ENCODE results near the gene SRPK3.

DNA sequence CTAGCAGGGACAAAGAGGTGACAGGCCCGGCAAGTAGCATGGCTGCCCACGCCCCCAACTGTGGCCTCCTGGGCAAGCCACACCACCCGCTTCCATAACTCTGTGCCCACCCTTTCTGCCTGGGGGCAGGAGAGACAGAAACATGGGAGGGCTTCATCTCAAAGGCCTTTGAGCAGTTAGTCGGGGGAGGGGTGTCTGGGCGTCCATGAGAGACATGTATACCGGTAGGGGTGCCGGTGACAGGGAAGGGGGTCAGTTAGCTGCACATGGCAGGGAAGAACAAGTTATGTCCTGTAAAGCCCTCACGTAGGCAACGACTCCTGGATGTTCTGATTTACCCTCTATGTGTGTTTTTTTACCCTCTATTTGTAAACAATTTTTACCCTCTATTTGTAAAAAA is 40.2 kb downstream of the SRPK3 start:
- TF ChIP-seq, protein P1, sequence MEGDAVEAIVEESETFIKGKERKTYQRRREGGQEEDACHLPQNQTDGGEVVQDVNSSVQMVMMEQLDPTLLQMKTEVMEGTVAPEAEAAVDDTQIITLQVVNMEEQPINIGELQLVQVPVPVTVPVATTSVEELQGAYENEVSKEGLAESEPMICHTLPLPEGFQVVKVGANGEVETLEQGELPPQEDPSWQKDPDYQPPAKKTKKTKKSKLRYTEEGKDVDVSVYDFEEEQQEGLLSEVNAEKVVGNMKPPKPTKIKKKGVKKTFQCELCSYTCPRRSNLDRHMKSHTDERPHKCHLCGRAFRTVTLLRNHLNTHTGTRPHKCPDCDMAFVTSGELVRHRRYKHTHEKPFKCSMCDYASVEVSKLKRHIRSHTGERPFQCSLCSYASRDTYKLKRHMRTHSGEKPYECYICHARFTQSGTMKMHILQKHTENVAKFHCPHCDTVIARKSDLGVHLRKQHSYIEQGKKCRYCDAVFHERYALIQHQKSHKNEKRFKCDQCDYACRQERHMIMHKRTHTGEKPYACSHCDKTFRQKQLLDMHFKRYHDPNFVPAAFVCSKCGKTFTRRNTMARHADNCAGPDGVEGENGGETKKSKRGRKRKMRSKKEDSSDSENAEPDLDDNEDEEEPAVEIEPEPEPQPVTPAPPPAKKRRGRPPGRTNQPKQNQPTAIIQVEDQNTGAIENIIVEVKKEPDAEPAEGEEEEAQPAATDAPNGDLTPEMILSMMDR (IDR thresholded peaks at IDR 0.05; ENCODE audit: low read length), result no peak
- no peak for TF ChIP-seq EZH2 (IDR thresholded peaks at IDR 0.05; ENCODE audit: borderline replicate concordance, low read length)
